ENCODE data around the gene KHDC4. TPM values are rescaled to one million over a fixed set of nuclear protein-coding genes. Genes with fewer than 3 reads are reported as not detected.

The KHDC4 gene
- total and polyA plus RNA-seq, 2 donors (not counting 3 experiments of a cell fraction or from before 2014, with no cell fraction given), result 47.9 to 54.1 TPM

DNA sequence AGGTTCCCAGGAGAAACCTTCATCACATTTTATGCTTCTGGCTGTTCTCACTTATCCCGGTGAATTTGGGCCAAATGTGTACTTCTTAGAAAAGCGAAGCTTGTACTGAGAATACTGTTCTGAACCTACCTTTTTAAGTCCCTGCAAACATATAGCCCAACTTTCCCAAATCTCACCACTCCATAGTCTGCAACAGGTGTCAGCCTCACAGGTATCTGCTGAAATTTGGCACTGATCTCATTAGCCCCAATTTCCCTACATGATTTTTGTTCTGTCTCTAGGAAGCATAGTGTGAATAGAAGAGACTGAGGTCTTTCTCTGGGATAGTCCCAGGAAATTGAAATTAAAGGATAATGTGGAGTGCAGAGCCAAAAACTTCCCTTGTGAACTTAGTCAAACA is 34.5 kb downstream of the KHDC4 start:
- CTCF ChIA-PET, result no interaction called here
- TSS peak; percentile 8 for BruUV-seq (replicated peaks)
- Histone ChIP-seq H3K79me2 (ENCODE audit: control insufficient read depth, insufficient read depth, low read length) (no peaks in the 10 kb centered on the region), H3K4me1 (ENCODE audit: control insufficient read depth, extremely low read depth, insufficient read depth, low read length) (no peaks in the 10 kb centered on the region), H3K4me2 (ENCODE audit: insufficient read depth, low read length) (no peak overlapping the region), H3K4me3 (replicated peaks in 1 of 3; ENCODE audit: insufficient read depth in 1 of 3, low read depth in 1 of 3, low read length in 3 of 3) (no peak overlapping the region), H3K9me1 (replicated peaks; ENCODE audit: control insufficient read depth, extremely low read depth, insufficient read depth, low read length) (no peaks in the 10 kb centered on the region), H3K27ac (ENCODE audit: insufficient read depth, low read depth, low read length) (no peak overlapping the region), H3K27me3 (ENCODE audit: control insufficient read depth in 2 of 2, insufficient read depth in 2 of 2, low read length in 2 of 2) (no peaks in the 10 kb centered on the region), H4K20me1 (replicated peaks; ENCODE audit: control insufficient read depth, extremely low read depth, insufficient read depth, low read length) (no peaks in the 10 kb centered on the region), H3K36me3 (ENCODE audit: control insufficient read depth in 2 of 2, extremely low read depth in 1 of 2, insufficient read depth in 2 of 2, low read length in 2 of 2) (peaks cover 21 to 38% of the 10 kb centered on the region in 2 experiments), H2AFZ (ENCODE audit: low read depth, low read length) (no peak overlapping the region), H3K9me3 (replicated peaks; ENCODE audit: control insufficient read depth, insufficient read depth, low read length) (no peaks in the 10 kb centered on the region), H3K9ac (replicated peaks; ENCODE audit: extremely low read depth, insufficient read depth, low read length) (no peak overlapping the region)
- intact Hi-C loops (cut with micrococcal nuclease), result no loop called here
- no peak for FAIRE-seq
- no peak for DNase-seq (ENCODE audit: low read depth, low spot score)
- dilution Hi-C loops (cut with MboI; ENCODE audit: extremely low pct_ligation_motif_present, low sequenced_read_pairs), result no loop called here
- POLR2A ChIA-PET, result no interaction called here
- no peak for TF ChIP-seq GATA2 (IDR thresholded peaks at IDR 0.05; ENCODE audit: insufficient read depth, insufficient read length, low read depth, low read length)
- TF ChIP-seq MYC (IDR thresholded peaks at IDR 0.05; ENCODE audit: low read depth, low read length), result no peak
- TF ChIP-seq EZH2 (IDR thresholded peaks at IDR 0.05; ENCODE audit: borderline replicate concordance, low read depth, low read length, severe bottlenecking), result no peak
- TF ChIP-seq JUN (IDR thresholded peaks at IDR 0.05; ENCODE audit: borderline replicate concordance, insufficient read depth, insufficient read length, low read depth), result no peak
- no peak for TF ChIP-seq POLR2AphosphoS5 (IDR thresholded peaks at IDR 0.05; ENCODE audit: insufficient read depth, low read depth, low read length)
- TF ChIP-seq, protein P1, sequence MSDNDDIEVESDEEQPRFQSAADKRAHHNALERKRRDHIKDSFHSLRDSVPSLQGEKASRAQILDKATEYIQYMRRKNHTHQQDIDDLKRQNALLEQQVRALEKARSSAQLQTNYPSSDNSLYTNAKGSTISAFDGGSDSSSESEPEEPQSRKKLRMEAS (IDR thresholded peaks at IDR 0.05; ENCODE audit: insufficient read depth, insufficient read length), result no peak
- TF ChIP-seq POLR2A (IDR thresholded peaks at IDR 0.05; ENCODE audit: low read depth, low read length), result no peak

- no peaks in the 10 kb centered on the region for H3K79me2 ChIP-seq (ENCODE audit: control insufficient read depth, insufficient read depth, low read length)
- no peaks in the 10 kb centered on the region for H3K9me3 ChIP-seq (replicated peaks; ENCODE audit: control insufficient read depth, insufficient read depth, low read length)
- no peak overlapping the region for H3K4me2 ChIP-seq (ENCODE audit: insufficient read depth, low read length)
- BruUV-seq (replicated peaks), result no TSS peak
- FAIRE-seq (no peak), DNase-seq (ENCODE audit: low read depth, low spot score) (no peak)
- H3K27ac ChIP-seq (ENCODE audit: insufficient read depth, low read depth, low read length), result no peak overlapping the region
- H3K4me3 ChIP-seq (replicated peaks in 1 of 3; ENCODE audit: insufficient read depth in 1 of 3, low read depth in 1 of 3, low read length in 3 of 3), result no peak overlapping the region
- CTCF ChIA-PET, result no interaction called here
- H3K9ac ChIP-seq (replicated peaks; ENCODE audit: extremely low read depth, insufficient read depth, low read length), result no peak overlapping the region
- POLR2A ChIA-PET, result interaction anchor here (0.6 kb wide), 1 partner anchor 10 kb away, joined by 4 read pairs; no protein-coding TSS in a partner anchor
- no peaks in the 10 kb centered on the region for H3K27me3 ChIP-seq (ENCODE audit: control insufficient read depth in 2 of 2, insufficient read depth in 2 of 2, low read length in 2 of 2)
- TF ChIP-seq EZH2 (IDR thresholded peaks at IDR 0.05; ENCODE audit: borderline replicate concordance, low read depth, low read length, severe bottlenecking), result no peak
- no peak for TF ChIP-seq POLR2AphosphoS5 (IDR thresholded peaks at IDR 0.05; ENCODE audit: insufficient read depth, low read depth, low read length)
- TF ChIP-seq MYC (IDR thresholded peaks at IDR 0.05; ENCODE audit: low read depth, low read length), result no peak
- no peak for TF ChIP-seq CTCF (IDR thresholded peaks at IDR 0.05; ENCODE audit: extremely low read depth in 1 of 2, insufficient read depth in 1 of 2, low read depth in 1 of 2, low read length in 2 of 2)
- TF ChIP-seq, protein P1 (IDR thresholded peaks at IDR 0.05; ENCODE audit: insufficient read depth, insufficient read length), result no peak
- TF ChIP-seq GATA2 (IDR thresholded peaks at IDR 0.05; ENCODE audit: insufficient read depth, insufficient read length, low read depth, low read length), result no peak
- no peak for TF ChIP-seq FOS (IDR thresholded peaks at IDR 0.05; ENCODE audit: borderline replicate concordance, insufficient read depth, low read length)
- no peak for TF ChIP-seq JUN (IDR thresholded peaks at IDR 0.05; ENCODE audit: borderline replicate concordance, insufficient read depth, insufficient read length, low read depth)
- TF ChIP-seq POLR2A (IDR thresholded peaks at IDR 0.05; ENCODE audit: low read depth, low read length), result no peak
- peaks cover 20 to 32% of the 10 kb centered on the region in 2 experiments for H3K36me3 ChIP-seq (ENCODE audit: control insufficient read depth in 2 of 2, extremely low read depth in 1 of 2, insufficient read depth in 2 of 2, low read length in 2 of 2)
- peaks cover 7% of the 10 kb centered on the region for H3K4me1 ChIP-seq (ENCODE audit: control insufficient read depth, extremely low read depth, insufficient read depth, low read length)
- dilution Hi-C loops (cut with MboI; ENCODE audit: extremely low pct_ligation_motif_present, low sequenced_read_pairs) (no loop called here), intact Hi-C loops (cut with micrococcal nuclease) (no loop called here)
- H4K20me1 ChIP-seq (replicated peaks; ENCODE audit: control insufficient read depth, extremely low read depth, insufficient read depth, low read length), result no peaks in the 10 kb centered on the region
- no peak overlapping the region for H2AFZ ChIP-seq (ENCODE audit: low read depth, low read length)
- H3K9me1 ChIP-seq (replicated peaks; ENCODE audit: control insufficient read depth, extremely low read depth, insufficient read depth, low read length), result no peaks in the 10 kb centered on the region
Observed at GRCh38 chr1:155898888-155899287, 35.3 kb downstream of the KHDC4 start.

All from endothelial cell of umbilical vein (primary cell).